ENCODE measurements around the gene CLIP3.
A peak's percentile ranks its signal among the peaks of the same experiment; 100 is the strongest.

The CLIP3 gene

DNA sequence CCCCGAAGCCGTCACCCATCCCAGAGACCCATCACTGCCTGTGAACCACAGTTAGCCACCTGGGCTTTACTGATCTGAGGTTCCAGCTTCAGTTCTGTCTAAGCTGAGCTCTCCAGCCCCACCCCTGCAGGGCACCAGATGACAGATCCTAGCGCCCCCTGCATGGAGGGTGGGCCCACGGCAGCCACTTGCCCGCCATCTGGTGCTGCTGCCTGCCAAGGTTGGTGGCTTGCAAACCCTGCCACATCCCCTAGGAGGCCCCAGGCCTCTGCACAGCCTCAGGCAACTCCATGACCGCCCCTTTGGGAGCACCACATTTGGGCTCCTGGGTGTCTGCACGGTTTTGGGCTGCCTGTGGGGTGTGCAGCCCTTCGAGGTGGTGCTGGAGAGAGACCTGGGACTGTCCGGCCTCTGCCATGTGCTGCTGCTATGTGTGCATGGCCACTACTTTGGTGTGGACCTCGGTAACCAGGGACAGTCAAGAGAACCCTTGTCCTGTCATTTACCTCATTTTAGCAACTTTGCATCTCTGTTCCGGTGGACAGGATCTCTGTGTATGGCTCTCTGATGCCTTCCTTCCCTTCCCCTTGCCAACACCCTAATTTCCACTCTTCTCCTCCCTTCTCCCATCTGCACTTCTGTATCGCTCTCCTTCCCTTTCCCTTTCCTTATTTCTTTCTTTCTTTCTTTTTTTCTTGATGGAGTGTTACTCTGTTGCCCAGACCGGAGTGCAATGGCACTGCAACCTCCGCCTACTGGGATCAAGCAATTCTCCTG lies 55.0 kb downstream of the CLIP3 start:
- DNase-seq: peak; percentile 53

DNA sequence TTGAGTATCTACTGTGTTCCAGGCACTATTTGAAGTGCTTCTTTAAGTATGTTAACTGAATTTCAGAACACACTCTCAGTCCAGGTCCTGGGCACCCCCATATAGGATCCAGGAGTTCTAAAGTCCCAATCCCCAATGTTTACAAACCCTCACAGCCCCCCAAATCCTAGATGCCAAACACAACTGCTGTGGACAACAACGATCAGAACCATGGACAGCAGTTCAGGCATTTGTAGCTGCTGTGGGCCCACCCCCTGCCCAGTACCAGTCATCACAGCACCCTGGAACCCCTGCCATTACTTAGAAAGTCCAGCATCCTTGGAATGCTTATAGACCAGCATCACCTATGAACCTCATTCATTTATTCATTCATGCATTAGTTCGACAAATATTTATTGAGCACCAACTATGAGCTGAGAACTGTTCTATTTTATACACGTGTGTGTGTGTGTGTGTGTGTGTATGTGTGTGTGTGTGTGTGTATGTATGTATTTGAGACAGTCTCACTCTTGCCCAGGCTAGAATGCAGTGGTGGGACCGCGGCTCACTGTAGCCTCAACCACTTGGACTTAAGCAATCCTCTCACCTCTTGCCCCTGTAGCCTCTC lies 57.0 kb downstream of the CLIP3 start:
- no peak for DNase-seq

DNA sequence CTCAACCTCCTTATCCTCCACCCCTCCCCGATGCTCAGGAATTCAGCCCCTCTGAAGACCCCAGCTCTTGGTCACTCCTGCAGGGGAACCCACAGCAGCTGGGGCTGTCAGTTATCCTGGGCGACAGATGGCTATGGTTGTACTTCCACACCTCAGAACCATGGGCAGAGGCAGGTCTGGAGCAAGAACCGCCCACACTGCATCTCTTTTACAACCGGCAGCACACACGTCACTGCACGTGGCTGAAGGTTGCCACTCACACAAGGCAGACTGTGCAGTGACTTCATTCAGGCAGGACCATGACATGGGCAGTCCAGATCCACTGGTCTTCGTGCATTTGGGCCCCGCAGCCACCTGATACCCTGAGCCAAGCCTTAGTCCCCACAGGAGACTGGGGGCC lies 59.2 kb downstream of the CLIP3 start:
- DNase-seq: peak; percentile 57

DNA sequence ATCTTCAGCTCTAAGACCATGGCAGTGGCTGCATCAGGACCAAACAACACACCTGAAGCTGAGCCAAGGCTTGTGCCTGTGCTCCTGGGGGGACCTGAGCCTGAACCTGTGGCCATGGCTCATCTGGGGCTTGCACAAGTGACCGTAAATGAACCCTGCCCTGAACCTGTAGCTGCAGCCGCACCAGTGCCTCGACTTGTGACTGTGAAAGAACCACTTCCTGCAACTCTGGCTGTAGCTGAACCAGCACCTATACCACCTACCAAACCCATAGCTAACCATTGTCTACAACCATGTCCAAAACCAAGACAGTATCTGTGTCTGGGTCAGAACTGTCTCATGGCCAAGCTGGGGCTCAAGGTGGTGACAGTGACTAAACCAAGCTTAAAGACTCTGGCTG lies 65.9 kb downstream of the CLIP3 start:
- no peak for DNase-seq
